ACC112 (cell line): ENCODE results near the gene COP1.

Experiments
- H2AFZ ChIP-seq: fragments of 200-600 bp; sonication (generic); one replicate; pipeline ENCODE4 v1.6.0; 2017; ENCODE audit warnings: antibody characterized with exemption, low read length; ENCODE audit not compliant: unreplicated experiment
- H3K27ac ChIP-seq: fragments of 200-600 bp; sonication (generic); 2 replicates; pipeline ENCODE4 v1.5.1; 2014; ENCODE audit warnings: low read depth, mild to moderate bottlenecking, antibody characterized with exemption, low read length, moderate library complexity
- H3K27me3 ChIP-seq: fragments of 200-600 bp; sonication (generic); 2 replicates; pipeline ENCODE4 v1.6.1; 2014; ENCODE audit warnings: mild to moderate bottlenecking, antibody characterized with exemption, low read length, moderate library complexity, mixed read lengths; ENCODE audit not compliant: insufficient read depth
- H3K36me3 ChIP-seq: fragments of 200-600 bp; sonication (generic); 2 replicates; pipeline ENCODE4 v1.6.1; 2016; ENCODE audit warnings: mild to moderate bottlenecking, antibody characterized with exemption, low read length, moderate library complexity, mixed read lengths; ENCODE audit not compliant: insufficient read depth
- H3K4me1 ChIP-seq: fragments of 200-600 bp; sonication (generic); one replicate; pipeline ENCODE4 v1.6.1; 2016; ENCODE audit warnings: low read length, mixed read lengths; ENCODE audit not compliant: insufficient read depth, unreplicated experiment, control insufficient read depth
- H3K4me3 ChIP-seq: fragments of 200-600 bp; sonication (generic); 2 replicates; pipeline ENCODE4 v1.5.1; 2014; ENCODE audit warnings: mild to moderate bottlenecking, low read depth, low read length
- H3K79me2 ChIP-seq: fragments of 200-600 bp; sonication (generic); one replicate; pipeline ENCODE4 v1.6.0; 2016; ENCODE audit warnings: low read length; ENCODE audit not compliant: control insufficient read depth, unreplicated experiment, insufficient read depth

Gene COP1

DNA sequence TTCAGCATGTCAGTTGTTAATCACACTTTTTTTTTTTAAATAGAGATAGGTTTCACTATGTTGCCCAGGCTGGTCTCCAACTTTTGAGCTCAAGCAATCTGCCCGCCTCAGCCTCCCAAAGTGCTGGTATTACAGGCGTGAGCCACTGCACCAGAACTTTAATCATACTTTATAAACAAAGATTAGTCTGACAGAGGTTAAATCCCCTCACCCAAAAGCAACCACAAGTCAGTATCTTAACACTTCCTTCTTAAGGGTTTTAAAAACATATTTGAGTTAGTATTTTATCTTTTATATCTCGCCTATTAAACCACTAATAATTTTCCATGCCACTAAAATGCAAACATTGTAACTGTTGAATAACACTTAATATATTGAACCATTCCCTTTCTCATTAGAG lies 70.2 kb downstream of the COP1 start:
- no peak overlapping the region for H3K4me3 ChIP-seq
- H3K4me1 ChIP-seq: no peaks in the 10 kb centered on the region
- H3K79me2 ChIP-seq: peaks cover 25% of the 10 kb centered on the region
- peaks cover 13% of the 10 kb centered on the region for H3K36me3 ChIP-seq
- no peaks in the 10 kb centered on the region for H3K27me3 ChIP-seq
- no peak overlapping the region for H2AFZ ChIP-seq
- no peak overlapping the region for H3K27ac ChIP-seq

DNA sequence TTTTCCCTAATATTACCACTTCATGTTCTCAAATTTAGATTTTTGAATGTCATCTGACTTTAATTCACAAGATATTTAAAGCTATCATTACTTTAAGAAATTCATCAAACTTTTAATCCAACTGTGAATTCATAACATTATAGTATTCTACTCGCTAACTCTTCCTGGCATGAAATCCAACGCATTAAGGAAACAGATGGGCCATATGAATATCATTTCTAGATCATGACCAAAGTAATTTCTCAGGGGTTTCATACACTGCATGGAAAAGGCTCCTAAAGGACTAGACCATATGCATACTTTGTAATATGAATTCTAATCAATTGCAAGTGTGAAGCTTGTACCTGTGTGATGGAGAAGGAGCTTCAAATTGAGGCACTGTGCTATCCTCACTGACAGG lies 72.4 kb downstream of the COP1 start:
- Histone ChIP-seq H3K27ac (no peak overlapping the region), H3K4me3 (no peak overlapping the region), H3K36me3 (peaks cover 13% of the 10 kb centered on the region), H3K4me1 (no peaks in the 10 kb centered on the region), H3K79me2 (peaks cover 16% of the 10 kb centered on the region), H3K27me3 (no peaks in the 10 kb centered on the region), H2AFZ (no peak overlapping the region)

DNA sequence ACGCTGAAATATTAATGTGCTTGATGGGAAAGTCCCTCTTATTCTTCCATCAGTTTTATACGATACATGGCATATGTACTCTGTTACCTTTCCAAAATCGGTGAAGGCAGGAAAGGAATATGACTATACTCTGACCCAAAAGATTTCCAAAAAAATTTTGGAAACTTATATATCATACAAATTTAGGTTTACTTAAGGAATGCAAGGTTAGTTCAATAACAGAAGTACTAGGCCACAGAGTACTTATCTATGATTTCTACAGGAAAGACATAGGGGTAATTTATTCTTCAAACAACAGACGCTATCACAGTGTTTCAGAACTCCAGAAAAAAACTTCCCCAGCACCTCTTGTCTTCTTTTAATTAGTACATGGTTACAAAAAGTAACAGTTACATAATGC lies 84.8 kb downstream of the COP1 start:
- Histone ChIP-seq H3K4me1 (no peaks in the 10 kb centered on the region), H3K36me3 (peaks cover 23% of the 10 kb centered on the region), H3K4me3 (no peak overlapping the region), H2AFZ (no peak overlapping the region), H3K27me3 (no peaks in the 10 kb centered on the region), H3K79me2 (no peaks in the 10 kb centered on the region), H3K27ac (no peak overlapping the region)

DNA sequence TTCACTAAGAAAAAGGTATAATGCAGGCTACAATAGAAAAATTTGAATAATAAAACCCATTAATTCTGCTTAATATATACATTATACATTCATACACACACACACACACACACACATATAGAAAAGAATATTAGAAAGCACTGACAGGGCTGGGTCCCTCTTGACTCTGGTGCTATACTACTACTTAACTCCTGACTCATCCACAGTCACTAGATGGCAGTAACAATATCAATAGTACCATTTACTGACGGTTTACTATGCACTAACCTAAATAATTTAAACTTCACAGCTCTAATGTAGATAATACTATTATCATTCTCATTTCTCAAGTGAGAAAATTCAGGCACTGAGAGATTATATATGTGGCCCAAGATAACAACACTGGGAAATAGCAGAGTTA lies 87.5 kb downstream of the COP1 start:
- Histone ChIP-seq H3K4me3 (no peak overlapping the region), H2AFZ (no peak overlapping the region), H3K4me1 (no peaks in the 10 kb centered on the region), H3K27me3 (no peaks in the 10 kb centered on the region), H3K36me3 (peaks cover 15% of the 10 kb centered on the region), H3K79me2 (no peaks in the 10 kb centered on the region), H3K27ac (no peak overlapping the region)

DNA sequence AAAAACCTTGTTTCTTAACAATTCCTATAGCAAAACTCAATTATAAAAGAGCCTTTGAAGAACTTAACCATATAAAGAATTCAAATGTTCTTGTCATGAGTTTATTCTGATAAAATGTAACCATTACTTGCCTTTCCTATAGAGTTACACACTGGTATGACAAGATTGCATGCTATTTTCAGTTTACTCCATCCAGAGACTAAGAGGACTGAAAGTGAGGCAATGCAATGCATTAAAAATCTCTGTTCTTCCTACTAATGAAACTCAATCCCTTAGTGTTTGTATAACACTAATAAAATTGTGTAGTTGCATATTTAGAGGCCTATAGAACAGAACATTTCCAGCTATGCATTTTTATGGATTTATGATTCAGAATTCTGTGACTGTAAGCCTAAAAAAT lies 88.1 kb downstream of the COP1 start:
- Histone ChIP-seq H3K79me2 (no peaks in the 10 kb centered on the region), H3K27ac (no peak overlapping the region), H3K27me3 (no peaks in the 10 kb centered on the region), H2AFZ (no peak overlapping the region), H3K36me3 (peaks cover 15% of the 10 kb centered on the region), H3K4me3 (no peak overlapping the region), H3K4me1 (no peaks in the 10 kb centered on the region)

DNA sequence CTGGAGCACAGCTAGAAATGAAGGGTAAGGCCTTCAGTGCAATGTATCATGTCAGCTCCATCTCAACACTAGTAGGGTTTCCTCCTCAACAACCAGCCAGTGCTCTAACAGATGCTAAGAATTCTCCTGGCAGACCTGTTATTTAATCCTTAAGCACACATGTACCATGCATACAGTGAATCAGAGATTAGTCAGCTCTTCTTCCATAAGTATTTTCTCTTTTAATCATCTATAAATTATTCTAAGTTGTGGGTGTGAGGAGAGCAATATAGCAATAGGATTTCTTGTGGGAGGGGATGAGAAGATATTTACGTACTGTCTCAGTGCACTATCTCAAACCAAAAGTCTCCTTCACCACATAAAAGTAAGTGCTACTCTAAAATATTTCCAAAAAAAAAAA lies 95.3 kb downstream of the COP1 start:
- H3K79me2 ChIP-seq: no peaks in the 10 kb centered on the region
- H3K4me3 ChIP-seq: no peak overlapping the region
- no peak overlapping the region for H2AFZ ChIP-seq
- H3K27ac ChIP-seq: no peak overlapping the region
- no peaks in the 10 kb centered on the region for H3K27me3 ChIP-seq
- peaks cover 5% of the 10 kb centered on the region for H3K4me1 ChIP-seq
- H3K36me3 ChIP-seq: peaks cover 13% of the 10 kb centered on the region

DNA sequence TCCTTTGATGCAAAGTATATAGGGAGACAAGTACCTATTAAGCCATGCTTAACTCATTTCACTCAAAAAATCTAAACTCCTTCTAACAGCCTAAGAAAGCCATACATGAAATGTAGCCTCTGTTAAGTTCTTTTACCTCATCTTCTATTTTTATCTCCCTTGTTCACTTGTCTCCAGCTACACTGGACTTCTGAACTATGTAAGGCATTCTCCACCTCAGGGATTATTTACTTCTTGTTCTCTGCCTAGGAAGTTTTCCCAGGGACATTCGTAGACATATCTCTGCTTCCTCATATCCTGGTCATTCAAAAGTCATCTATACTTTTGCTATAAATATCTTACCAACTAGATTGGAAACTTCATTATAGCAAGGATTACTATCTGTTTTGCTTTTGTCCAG lies 96.9 kb downstream of the COP1 start:
- H3K36me3 ChIP-seq: peaks cover 17% of the 10 kb centered on the region
- peaks cover 2% of the 10 kb centered on the region for H3K79me2 ChIP-seq
- peaks cover 5% of the 10 kb centered on the region for H3K4me1 ChIP-seq
- H3K4me3 ChIP-seq: no peak overlapping the region
- H2AFZ ChIP-seq: no peak overlapping the region
- no peaks in the 10 kb centered on the region for H3K27me3 ChIP-seq
- H3K27ac ChIP-seq: no peak overlapping the region

DNA sequence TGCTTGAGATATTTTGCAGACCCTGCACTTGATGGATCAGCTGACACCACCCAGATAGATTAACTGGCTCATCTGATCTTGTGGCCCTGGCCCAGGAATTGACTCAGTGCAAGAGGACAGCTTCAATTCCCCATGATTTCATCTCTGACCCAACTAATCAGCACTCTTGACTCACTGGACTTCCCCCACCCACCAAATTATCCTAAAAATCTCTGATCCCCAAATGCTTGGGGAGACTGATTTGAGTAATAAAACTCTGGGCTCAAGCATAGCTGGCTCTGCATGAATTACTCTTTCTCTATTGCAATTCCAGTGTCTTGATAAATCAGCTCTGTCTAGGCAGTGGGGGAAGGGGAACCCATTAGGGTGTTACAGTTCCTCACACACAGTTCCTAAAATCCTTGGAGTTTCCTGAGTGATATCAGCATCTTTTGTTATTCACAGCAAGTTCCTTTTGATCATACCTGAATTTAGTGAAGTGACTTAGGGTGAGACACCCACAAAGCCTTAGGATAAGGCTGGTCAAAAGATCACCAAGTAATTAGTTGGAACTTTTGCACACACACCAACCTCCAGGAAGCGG lies 104.2 kb downstream of the COP1 start:
- Histone ChIP-seq H3K4me3 (no peak overlapping the region), H3K79me2 (peaks cover 2% of the 10 kb centered on the region), H3K36me3 (peaks cover 35% of the 10 kb centered on the region), H3K4me1 (peaks cover 12% of the 10 kb centered on the region), H3K27me3 (no peaks in the 10 kb centered on the region), H2AFZ (no peak overlapping the region), H3K27ac (no peak overlapping the region)

DNA sequence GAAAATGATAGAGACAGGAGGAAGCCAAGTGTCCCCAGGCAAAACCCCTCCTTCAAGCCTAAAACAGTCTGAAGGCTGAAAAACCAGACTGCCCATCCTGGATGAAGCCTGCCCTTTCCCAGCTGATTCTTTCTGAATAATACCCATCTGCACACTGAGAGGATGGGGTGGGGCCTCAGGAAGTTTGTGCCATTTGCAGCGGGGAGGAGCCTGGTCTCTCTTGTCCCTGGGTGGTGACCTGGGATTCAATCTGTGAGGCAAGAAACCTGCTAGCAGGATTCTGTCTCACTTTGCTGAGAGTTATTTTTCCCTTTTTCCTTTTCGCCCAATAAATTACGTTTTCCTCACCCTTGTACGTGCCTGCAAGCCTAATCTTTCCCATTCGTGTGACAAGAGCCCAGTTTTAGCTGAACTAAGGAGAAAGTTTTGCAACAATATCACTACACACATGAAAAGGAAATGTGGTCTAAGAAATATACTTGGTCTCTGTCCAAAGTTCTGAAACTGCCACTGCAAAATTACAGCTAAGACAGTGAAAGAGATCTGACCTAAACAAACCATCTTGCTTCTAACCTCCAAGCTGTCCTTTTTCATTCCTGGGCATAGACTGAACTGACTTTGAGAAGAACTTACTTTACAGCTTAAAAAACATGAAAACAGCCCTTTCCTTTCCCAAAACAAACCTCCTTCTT lies 105.0 kb downstream of the COP1 start:
- Histone ChIP-seq H3K27me3 (no peaks in the 10 kb centered on the region), H3K4me3 (no peak overlapping the region), H2AFZ (no peak overlapping the region), H3K4me1 (peaks cover 12% of the 10 kb centered on the region), H3K36me3 (peaks cover 41% of the 10 kb centered on the region), H3K27ac (no peak overlapping the region), H3K79me2 (peaks cover 2% of the 10 kb centered on the region)

DNA sequence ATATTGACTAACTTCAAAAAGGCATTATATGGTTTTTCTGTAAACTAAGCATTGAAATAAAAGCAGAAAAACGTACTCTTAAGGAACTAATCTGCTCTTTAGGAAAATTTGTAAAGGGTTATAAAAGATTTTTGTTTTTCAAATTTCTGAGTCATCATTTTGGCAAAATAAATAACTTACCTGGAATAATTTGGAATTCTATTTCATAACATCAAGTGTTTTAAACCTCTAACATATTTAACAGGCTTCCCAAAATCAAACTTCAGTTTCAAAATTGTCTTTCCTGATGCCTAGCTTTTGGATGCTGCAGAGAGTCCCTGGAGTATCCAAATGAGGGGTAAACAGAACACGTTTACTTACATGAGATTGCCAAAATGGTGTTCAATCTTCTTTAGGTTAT lies 108.5 kb downstream of the COP1 start:
- H3K36me3 ChIP-seq: peaks cover 42% of the 10 kb centered on the region
- H3K4me3 ChIP-seq: no peak overlapping the region
- no peaks in the 10 kb centered on the region for H3K79me2 ChIP-seq
- H3K27ac ChIP-seq: no peak overlapping the region
- H2AFZ ChIP-seq: no peak overlapping the region
- no peaks in the 10 kb centered on the region for H3K27me3 ChIP-seq
- peaks cover 12% of the 10 kb centered on the region for H3K4me1 ChIP-seq

DNA sequence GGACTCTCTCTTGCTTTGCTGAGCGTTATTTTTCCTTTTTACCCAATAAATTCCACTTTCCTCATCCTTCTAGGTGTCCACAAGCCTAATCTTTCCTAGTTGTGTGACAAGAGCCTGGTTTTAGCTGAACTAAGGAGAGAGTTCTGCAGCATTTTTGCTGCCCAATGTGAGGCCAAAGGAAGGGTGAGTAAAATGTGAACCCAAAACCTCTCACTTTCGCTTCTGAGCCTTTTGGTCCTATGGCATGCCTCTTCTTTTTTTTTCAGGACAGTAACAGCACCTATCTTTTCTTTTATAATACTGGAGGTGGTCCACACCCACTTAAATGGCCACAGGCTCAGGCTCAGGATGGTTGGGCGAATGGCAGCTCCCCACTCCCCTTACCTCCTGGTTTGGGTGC lies 111.1 kb downstream of the COP1 start:
- no peaks in the 10 kb centered on the region for H3K4me1 ChIP-seq
- no peak overlapping the region for H3K4me3 ChIP-seq
- H3K27me3 ChIP-seq: no peaks in the 10 kb centered on the region
- no peaks in the 10 kb centered on the region for H3K79me2 ChIP-seq
- no peak overlapping the region for H3K27ac ChIP-seq
- no peak overlapping the region for H2AFZ ChIP-seq
- peaks cover 41% of the 10 kb centered on the region for H3K36me3 ChIP-seq
